NCI-H748 (cell line): ENCODE results near the gene CHSY1.
"Not testable (repeated sequence)": the region's sequence is repeated elsewhere in the genome, so short reads cannot be mapped to it uniquely, and the experiment has no call there.

Source experiments
- DNase-seq: peaks from one replicate; lab custom pipeline; 2025; ENCODE audit not compliant: unreplicated experiment; lab: John Stamatoyannopoulos, UW

The CHSY1 gene

DNA sequence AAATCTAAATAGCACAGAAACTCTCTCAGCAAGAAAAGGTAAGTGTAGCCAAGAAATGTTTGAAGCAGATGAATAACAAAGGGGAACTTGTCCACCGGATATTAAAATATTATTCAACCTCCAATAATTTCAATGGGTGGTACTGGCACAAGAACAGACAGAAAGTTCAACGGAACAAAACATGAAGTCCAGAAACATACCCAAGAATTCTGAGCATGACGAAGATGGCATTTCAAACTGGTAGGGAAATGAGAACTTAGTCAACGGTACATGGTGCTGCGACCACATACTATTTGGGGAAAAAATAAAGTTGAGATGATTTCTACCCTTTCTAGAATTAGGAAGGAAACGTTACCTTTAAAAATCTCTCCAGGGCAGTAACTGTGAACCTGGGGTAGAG, 5.5 kb downstream of the CHSY1 start:
- DNase-seq = no peak

DNA sequence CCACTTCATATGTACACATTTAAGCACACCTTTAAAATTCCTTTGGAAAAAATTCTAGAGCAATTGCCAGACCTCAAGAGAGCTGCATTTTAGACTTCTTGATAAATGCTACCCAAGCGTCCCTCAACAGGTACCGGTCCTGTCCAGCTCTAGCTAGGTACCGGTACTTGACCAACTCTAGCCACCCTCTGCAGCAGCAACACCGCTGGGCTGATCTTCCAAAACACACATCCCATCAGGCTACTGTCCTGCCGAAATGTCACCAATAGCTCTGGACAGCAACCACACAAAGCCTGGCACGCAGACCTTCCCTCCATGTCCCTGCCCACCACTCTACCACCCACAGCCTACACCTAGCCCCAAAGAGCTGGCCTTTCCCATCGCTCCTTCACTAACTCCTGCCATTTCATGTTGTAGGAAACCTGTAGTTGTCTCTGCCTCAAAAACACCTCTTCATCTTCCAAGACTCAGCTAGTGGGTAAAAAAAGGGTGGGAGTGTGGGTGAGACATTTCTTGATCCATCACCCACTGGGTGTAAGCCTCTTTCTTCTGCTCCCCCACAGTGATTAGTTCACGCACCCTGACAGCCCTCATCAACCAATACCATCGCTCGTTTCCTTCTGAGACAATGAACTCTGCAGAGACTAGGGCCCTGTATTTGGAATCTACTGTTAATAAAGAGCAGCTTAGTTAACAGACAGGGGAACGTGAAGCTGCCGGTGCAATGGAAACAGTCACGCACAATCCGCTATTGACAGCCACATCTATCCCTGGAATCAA, 6.8 kb downstream of the CHSY1 start:
- no peak for DNase-seq

DNA sequence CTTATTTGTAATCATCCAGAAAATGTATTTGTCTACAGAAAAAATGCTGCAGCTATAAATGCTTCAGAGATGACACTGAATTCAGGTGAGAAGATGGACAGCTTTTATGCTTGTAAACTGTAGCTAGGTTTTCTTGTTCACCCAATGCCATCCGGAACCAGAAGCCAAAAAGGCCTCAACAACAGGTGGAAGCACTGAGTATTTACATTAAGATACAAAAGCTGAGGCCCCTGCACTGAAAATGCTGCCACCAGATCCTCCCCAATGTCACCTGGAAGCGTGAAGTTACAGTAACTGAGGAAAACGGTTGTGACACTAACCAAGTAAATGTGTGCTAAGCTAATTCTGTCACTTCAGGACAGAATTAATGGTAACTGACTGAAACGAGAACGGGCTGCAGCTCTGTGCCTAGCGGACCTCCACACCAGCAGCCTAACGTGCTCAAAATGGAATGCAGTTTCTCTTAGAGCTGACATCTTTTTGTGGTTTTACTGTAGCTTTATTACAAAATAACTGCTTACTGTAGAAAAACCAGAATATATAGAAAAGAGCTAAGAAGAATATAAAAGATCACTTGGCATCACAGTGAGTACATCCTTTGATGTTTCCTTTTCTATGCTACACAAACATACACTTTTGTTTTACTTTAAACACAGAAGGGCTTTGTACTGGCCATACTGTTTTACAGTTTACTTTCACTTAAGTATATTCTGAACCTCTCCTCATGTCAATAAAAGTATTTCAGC, 7.6 kb downstream of the CHSY1 start:
- no peak for DNase-seq

DNA sequence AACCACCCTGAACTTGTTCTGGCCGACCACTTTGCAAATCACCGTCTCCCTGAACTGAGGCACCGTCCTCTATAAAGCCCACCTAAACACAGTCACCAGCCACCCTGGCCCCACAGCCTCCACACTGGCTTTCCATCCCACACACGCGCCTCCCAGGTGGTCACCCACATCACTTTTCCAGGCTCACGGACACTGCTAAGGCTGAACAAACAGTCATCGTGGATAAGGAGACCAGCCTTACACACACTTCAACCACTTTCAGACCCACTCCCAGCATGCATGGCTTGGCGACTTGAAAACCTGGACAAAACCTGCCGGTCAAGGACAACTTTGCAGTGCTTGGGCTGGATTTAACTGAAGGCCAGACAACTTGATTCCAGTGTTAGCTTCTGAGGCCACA, 8.4 kb downstream of the CHSY1 start:
- DNase-seq = no peak

DNA sequence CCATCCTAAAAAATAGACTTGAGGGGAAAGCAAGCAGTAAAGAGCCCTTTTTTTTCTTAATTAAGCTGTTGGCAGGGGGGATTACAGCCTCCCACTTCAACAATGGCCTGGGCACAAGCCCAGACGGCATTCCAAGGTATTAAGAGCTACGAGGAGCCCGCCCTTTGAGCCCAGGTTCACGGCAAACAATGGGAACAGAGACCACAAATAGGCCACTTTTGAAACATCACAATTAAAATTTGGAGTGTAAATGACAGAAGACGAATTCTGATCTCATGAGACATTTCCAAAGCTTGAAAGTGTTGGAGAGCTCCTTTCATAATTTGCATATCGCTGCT, 8.9 kb downstream of the CHSY1 start:
- DNase-seq = no peak

DNA sequence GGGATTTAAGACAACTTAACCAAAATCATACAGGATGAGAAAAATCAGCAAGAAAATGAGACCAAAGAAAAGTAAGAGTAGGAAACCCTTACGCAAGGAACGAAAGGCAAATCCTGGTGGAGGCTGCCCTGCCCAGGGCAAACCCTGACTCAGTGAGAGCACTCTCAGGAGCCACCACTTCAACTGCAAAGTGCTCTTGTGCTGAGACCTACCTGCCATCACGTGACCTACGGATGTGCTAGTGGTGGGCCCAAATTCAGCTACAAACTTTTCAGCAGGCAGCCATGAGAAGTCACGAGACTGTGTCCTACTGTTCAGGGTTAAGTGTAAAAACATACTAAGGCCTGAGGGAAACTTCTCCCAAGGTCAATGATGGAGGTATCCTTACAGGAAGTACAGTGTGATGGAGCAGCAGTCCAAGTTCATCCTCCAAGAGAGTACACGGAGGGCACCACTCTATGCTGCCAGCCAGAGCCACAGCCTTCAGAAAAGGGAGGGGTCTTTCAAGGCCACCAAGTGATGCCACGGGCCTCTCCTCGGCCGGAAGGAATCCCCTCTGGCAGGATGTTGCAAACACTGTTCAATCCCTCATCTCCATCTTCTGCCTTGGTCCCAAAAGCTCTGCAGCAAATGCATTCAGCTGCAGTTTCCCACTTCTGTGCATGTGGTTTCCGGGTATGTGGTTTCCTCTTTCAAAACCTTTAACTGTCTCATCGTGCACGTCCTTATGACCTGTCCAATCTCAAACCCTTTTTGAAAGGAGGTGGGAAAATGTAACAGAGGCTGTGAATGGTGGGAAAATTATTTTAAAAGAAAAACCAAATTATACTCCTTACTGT, 9.5 kb downstream of the CHSY1 start:
- DNase-seq = no peak

GRCh38 chr15:101240358-101240757, 11.5 kb downstream of the CHSY1 start:
- DNase-seq = no peak

DNA sequence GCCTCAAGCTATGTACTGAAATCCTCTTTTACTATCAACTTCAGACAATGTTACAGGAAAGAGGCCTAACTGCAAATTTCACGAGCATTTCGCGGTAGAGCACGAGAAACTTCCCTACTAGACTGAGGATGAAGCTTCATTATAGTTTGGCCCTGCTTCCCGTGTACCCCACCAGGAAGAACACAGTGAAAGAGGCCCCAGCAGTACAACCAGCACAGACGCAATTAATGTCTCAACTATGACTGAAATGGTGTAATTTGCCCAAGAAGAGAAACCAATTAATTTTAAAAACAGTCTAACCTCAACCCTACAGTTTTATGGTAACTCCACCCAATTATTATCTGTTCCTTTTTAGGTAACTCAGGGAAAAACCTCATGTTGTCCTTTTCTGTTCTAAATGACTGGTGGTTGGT, 12.1 kb downstream of the CHSY1 start:
- no peak for DNase-seq

GRCh38 chr15:101237251-101237650, 14.6 kb downstream of the CHSY1 start:
- DNase-seq = no peak

DNA sequence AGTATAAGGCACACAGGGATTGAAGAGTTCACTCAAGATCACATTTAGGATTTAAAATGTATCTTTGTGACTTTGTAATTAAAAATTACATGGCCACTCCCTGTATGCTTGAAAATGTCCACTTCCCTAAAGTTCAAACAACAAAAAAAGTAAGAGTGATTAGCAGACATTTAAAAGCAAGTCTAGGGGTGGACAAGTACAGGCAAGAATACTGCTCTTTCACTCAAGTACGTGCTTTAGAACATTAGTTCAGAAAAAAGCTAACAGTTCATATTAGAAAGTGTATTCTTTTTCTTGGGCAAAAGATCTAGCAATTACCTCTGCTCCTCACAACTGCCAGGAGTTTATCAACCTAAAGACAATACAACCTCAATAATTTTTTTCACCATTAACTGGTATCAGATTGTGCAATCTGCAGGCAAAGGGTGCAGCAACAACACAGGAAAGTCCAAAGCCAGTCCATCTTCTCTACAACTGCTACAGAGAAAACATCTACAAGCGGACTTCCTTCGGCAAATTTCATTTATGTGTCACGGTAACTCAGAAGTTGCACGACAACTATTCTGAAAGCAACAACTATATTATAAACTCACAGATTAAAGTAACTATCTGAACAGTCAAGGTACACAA, 18.1 kb downstream of the CHSY1 start:
- DNase-seq = no peak

DNA sequence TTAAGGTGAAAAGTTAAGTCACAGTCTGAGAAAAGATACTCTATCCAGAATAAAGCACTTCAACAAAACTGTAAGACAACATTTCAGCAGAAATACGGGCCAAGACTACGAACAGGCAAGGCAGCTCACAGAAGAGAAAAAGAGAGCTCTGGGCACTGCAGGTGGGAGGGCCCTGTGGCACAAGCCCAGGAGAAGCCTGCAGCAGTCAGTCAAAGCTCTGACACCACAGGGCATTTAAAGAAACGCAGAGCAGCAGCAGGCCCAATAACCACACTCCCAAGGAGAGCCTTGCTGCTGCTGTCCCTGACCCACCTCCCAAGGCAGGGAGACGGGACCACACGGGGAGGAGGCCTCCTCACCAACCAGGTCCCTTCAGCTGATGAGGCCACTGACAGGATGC, 19.2 kb downstream of the CHSY1 start:
- DNase-seq = no peak

- DNase-seq = no peak
Measured at GRCh38 chr15:101228313-101228712, 23.5 kb downstream of the CHSY1 start.

DNA sequence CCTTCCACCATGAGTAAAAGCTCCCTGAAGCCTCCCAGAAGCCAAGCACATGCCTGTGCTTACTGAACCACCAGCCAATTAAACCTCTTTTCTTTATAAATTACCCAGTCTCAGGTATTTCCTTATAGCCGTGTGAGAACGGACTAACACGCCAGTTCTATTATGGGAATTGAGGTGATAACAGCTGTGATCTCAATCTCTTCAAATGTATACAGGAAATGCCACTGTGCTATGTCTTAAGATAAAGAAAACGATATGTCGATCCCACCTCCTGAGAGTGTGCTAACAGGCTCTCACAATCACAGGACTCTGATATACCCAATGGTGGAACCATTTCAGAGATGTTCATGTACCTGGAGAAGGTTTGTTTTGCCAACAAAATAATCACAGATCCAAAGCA, 26.2 kb downstream of the CHSY1 start:
- no peak for DNase-seq

DNA sequence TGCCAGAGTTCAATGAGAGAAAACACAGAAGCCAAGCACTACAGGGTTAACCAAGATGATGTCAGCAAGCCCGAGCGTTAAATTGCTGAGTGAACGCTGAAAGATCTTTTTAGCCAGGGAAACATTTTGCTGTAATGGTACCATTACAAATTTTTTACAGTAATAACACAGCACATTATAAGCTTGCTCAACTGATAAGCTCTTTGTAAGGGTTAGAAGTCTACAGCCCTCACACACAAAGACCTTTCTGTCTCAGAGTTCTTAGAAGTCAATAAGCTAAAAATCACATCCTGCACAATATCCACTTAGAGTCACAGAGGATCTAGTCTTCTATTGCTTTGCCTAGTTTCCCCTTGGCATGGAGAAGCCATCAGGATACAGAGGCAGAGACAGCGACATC, 29.9 kb downstream of the CHSY1 start:
- DNase-seq = no peak

- no peak for DNase-seq
Measured at GRCh38 chr15:101220060-101220459, 31.8 kb downstream of the CHSY1 start.

DNA sequence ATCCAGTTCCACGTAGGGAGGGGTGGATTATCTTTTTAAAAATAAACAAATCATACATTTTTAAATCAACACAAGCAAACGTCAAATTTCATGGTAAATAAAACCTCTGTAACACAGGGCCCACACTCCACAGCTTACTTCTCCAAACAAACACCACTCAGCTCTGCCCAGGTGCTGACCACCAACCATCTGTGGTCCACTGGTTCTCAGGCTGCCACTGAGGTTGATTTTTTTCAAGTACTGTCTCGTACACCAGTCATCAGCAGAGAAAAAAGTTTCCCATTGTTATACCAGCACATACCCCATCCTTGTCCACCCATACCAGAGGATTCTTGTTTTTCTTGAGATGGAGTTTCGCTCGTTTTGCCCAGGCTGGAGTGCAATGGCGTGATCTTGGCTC, 32.4 kb downstream of the CHSY1 start:
- no peak for DNase-seq

DNA sequence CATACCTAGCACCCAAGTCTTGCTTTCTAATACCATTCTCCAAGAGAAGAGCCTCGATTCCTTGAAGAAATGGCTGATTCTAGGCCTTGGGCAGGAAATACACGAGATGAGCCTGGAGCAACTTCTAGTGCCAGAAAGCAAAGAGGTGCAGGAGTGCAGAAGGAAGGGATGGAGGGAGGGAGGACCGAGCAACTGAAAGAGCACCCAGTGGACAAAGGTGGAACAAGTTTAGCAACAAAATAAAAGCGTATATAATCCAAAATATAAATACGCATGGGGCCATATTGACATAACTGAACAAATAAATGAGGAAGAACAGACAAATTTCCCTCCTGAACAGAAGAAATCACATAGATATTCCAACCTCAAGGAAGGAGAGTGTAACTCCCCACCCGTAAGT, 34.4 kb downstream of the CHSY1 start:
- no peak for DNase-seq

DNA sequence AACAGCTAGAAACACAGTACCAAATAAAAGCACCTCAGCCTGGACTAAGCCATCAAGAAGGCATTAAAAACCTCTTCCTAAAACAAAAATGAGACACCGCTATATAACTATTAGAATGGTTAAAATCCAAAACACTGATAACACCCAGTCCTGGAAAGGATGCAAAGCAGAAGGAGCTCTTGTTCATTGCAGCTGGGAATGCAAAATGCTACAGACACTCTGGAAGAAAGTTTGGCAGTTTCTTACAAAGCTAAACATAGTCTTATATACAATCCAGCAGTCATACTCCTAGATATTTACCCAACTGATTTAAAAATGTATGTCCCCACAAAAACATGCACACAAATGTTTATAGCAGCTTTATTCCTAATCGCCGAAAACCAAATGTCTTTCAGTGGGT, 35.7 kb downstream of the CHSY1 start:
- no peak for DNase-seq

DNA sequence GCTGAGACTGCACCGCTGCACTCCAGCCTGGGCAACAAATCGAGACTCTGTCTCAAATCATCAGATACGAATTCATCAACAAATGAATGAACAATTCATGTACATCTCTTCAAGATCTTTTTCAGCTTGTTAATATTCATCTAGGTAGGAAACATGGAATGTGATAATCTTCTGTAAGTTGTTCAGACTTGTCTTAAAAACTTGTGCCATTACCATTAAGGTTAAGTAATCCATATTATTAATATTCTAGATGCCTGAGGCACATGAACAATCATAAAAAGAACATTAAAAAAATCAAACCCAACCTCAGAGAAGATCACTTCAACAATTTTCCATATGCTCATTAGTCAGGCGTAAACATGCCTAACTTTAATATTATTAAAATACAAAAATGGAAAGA, 36.2 kb downstream of the CHSY1 start:
- no peak for DNase-seq

DNA sequence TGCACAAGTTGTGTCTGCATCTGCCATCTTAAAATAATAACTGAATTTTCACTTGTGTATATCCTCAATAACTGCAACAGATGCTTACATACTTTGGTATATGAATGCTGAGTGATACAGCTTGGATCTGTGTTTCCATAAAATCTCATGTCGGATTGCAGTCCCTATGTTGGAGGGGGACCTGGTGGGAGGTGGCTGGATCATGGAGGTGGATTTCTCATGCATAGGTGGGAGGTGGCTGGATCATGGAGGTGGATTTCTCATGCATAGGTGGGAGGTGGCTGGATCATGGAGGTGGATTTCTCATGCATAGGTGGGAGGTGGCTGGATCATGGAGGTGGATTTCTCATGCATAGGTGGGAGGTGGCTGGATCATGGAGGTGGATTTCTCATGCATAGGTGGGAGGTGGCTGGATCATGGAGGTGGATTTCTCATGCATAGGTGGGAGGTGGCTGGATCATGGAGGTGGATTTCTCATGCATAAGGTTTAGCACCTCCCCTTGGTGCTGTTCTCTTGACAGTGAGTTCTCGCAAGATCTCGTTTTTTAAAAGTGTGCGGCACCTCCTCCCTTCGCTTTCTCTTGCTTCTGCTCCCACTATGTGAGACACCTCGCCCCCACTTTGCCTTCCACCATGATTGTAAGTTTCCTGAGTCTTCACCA, 37.3 kb downstream of the CHSY1 start:
- not testable (repeated sequence) for DNase-seq

DNA sequence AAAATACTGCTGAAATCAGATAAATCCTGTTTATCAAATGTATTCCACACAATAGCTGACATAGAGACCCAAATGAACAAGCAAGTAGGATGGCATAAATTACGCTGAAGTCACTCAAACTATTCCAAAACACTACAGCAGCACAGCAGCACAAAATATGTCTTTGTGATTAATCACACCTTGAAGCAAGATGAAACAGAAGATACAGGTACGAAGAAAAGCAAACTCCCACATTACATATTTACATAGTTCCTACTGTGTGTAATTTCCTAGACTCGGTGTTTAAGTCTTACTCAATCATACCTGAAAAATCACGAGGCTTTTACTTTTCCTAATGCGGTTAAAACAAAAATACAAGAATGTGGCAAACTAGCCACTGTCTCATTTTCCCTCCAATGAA, 38.3 kb downstream of the CHSY1 start:
- DNase-seq = no peak
